NCI-H2227 (cell line): ENCODE measurements around the gene HAUS5.
A peak's percentile ranks its signal among the peaks of the same experiment; 100 is the strongest.
"Not testable (repeated sequence)": the region's sequence is repeated elsewhere in the genome, so short reads cannot be mapped to it uniquely, and the experiment has no call there.

Experiments
- DNase-seq: peaks from one replicate; lab custom pipeline; 2025; ENCODE audit not compliant: unreplicated experiment; lab: John Stamatoyannopoulos, UW

HAUS5 gene

DNA sequence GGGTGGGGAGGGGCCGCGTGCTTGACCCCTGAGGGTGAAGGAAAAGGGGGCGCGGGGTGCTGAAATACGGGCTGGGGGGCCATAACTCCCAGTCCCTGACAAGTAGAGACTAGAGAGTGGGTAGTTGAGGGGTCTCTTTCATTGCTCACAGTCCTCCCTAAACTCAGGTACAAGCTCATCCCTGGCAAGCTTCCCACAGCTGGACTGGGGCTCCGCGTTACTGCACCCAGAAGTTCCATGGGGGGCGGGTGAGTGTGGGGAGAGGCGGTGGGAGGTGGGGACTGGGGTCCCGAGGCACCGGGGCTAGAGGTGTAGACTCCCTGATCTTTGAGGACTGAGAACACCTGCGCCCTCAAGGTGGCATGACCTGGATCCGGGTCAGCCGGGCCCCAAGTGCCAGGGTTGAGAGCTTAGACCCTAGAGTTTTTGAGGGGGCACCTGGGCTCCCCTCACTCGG is 30.3 kb downstream of the HAUS5 start:
- DNase-seq = no peak

GRCh38 chr19:35643255-35644205 is 31.0 kb downstream of the HAUS5 start:
- peak; percentile 100 for DNase-seq

DNA sequence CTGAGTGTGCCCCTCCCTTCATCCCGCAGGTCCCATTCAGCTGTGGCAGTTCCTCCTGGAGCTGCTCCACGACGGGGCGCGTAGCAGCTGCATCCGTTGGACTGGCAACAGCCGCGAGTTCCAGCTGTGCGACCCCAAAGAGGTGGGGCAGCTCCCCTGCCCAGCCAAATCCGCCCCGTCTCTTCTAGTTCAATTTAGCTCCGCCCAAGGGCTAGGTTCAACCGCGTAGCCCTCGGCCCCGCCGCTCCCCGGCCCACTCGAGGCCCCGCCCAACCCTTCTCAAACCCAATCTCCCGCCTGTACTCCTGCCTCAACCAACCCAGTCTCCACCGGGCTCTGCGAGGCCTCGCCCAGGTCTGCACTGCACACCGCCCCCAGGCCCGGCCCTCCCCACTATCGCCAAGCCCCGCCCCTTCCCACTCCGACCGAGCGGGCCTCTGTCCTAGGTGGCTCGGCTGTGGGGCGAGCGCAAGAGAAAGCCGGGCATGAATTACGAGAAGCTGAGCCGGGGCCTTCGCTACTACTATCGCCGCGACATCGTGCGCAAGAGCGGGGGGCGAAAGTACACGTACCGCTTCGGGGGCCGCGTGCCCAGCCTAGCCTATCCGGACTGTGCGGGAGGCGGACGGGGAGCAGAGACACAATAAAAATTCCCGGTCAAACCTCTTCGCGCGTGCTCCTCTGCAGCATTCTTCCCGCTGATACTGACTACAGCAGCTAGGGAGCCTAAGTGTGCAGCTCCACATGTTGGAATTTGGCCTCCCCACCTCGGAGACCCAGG is 31.9 kb downstream of the HAUS5 start:
- peak; percentile 100 for DNase-seq

DNA sequence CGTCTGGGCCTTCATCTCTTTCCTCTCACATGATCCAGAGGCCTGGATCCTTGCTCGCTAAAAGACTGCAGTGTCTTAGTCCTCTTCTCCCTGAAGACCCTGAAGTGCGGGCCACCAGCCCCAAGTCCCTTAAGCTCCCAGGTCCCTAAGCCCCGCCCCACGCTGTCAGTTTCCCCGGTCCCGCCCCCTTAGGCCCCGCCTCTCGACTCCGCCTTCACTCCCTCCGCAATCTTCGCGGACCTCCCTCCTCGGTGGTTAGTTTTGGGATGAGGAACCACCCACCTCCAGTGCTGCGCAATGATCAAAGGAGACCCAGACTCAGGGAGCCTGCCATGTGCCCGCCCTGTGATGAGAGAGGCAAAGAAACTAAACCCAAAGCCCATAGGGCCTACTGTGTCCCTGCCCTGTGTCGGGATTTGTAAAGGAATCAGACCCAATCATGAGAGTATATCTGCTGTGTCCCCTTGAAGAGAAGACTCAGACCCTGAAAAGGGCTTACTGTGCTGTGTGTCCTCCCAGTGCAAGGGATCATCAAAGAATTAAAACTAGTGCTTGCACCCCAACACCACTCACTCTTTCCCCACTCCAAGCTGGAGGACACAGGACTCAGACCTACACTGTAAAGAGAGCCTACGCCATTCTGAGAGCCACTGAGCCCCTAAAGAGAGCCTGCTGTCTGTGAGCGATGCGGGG is 32.6 kb downstream of the HAUS5 start:
- DNase-seq = peak; percentile 97

- DNase-seq = no peak
These were observed 33.4 kb downstream of the HAUS5 start for GRCh38 chr19:35645680-35646511.

- DNase-seq = peak; percentile 100
These were observed 35.8 kb downstream of the HAUS5 start, which contains the start of gene COX6B1 for GRCh38 chr19:35648017-35648961. TSS of gene COX6B1 (plus strand) at chr19:35648323. CDS start at chr19:35651244, 2,921 bp downstream.

- no peak for DNase-seq
These were observed 38.0 kb downstream of the HAUS5 start for GRCh38 chr19:35650581-35650980.

- not testable (repeated sequence) for DNase-seq
These were observed 42.3 kb downstream of the HAUS5 start for GRCh38 chr19:35654828-35655227.

GRCh38 chr19:35655600-35655999 is 43.1 kb downstream of the HAUS5 start:
- no peak for DNase-seq

- no peak for DNase-seq
These were observed 44.2 kb downstream of the HAUS5 start for GRCh38 chr19:35656700-35657099.

DNA sequence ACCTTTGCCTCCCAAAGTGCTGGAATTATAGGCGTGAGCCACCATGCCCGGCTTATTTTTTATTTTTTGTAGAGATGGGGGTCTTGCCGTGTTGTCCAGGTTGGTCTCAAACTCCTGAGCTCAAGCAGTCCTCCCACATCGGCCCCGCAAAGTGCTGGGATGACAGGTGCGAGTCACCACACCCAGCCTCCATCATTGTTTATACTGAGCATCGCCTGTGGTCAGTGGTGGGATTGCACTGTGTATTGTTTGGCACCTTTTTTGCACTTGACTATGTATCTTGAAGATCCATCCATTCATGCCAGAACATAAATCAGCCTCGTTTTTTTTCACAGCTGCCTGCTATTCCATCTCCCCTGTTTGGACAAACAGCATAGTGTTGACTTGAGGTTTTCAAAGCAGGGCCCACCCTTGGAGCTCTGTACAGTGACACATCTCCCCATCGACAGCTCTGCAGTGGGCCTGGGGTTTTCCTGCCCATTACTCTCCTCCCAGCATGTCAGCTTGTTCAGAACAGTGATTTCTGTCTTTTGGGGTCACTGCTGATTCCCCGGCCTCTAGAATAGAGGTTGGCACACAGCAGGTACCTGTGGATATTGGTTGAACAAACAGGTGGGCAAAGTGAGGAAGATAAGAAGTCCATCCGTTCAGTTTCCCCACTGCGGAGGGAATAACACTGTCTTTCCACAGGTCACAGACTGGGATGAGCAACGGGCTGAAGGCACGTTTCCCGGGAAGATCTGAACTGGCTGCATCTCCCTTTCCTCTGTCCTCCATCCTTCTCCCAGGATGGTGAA is 45.6 kb downstream of the HAUS5 start:
- no peak for DNase-seq

DNA sequence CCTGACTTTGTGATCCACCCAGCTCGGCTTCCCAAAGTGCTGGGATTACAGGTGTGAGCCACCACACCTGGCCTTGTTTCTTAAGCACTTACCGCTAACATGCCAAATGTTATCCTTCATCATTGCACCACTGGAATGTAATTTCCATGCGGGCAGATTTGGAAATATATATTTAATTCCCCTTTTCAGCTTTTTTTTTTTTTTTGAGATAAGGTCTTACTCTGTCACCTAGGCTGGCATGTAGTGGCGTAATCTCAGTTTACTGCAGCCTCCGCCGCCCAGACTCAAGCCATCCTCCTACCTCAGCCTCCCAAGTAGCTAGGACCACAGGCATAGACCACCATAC is 49.4 kb downstream of the HAUS5 start:
- no peak for DNase-seq

- no peak for DNase-seq
These were observed 51.4 kb downstream of the HAUS5 start for GRCh38 chr19:35663981-35664380.

GRCh38 chr19:35665157-35665556 is 52.6 kb downstream of the HAUS5 start:
- DNase-seq = no peak

DNA sequence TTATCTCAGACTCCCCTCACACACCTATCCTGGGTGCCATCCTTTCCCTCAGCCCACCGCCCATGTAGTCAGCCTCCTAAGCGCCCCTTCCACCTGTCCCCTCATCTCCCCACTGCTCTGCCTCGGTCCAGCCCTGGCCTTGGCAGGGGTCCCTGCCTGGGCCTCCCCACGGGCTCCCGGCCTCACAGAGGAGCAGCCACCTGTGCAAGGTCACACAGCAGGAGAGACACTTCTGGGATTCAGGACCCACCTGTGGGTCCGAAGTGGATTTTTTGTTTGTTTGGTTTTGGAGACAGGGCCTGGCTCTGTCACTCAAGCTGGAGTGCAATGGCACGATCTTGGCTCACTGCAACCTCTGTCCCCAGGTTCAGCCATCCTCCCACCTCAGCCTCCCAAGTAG is 53.1 kb downstream of the HAUS5 start:
- DNase-seq = no peak

DNA sequence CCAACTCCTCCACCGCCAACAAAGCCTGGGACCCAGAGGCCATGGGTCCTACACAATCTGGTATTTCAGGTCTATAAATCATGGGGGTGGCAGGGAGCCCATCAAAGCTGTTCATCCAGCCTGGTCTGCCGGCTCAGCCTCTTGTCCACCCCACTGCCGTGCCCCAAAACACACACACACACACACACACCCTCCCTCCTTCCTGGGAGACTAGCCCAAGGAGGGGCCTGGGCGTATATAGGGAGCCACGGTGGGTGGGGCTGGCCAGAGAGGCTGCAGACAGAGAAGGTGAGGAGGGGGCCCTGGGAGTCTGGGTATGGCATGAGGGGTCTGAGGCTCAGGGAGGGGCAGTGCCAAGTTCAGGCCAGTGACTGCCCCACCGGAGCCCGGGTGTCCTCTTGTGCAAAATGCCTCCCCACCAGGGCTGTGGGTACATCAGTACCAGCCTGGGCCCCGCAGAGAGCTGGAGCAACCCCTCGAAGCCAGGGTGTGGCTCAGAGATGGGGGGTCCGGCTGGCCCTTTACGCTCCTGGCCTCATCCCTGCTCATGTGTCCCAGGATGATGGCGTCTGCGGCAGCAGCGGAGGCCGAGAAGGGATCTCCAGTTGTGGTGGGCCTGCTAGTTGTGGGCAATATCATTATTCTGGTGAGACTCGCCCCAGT is 53.8 kb downstream of the HAUS5 start, which contains the start of gene UPK1A:
TSS of gene UPK1A (plus strand) at position 267 of the 663 bp plus-strand sequence. CDS start at position 563, 296 bp downstream.
- DNase-seq = no peak

GRCh38 chr19:35669566-35669965 is 57.0 kb downstream of the HAUS5 start:
- DNase-seq = no peak

GRCh38 chr19:35669974-35670373 is 57.4 kb downstream of the HAUS5 start:
- DNase-seq = no peak
